Mammary epithelial cell (primary cell): ENCODE data around the gene NCBP2L.

Source experiments
- CTCF ChIP-seq, 2 donors: IDR thresholded peaks in 1 of 2; conservative IDR thresholded peaks in 1 of 2; 2 replicates each; pipeline ENCODE4 v1.5.1; 2011 to 2012; ENCODE audit warnings: inconsistent platforms in 2 of 2, low read length in 2 of 2, mild to moderate bottlenecking in 2 of 2, control low read depth in 1 of 2, low read depth in 1 of 2; ENCODE audit not compliant: insufficient read depth in 1 of 2; ENCODE audit errors: extremely low read depth in 1 of 2
- EZH2 ChIP-seq: IDR thresholded peaks from 2 replicates; pipeline ENCODE4 v1.6.1; 2012; ENCODE audit warnings: low read length, inconsistent platforms, borderline replicate concordance

- TF ChIP-seq EZH2 (no peak), CTCF (conservative IDR thresholded peaks at IDR 0.05 in 1 of 2, IDR thresholded peaks at IDR 0.05 in 1 of 2; ENCODE audit: extremely low read depth in 1 of 2, insufficient read depth in 1 of 2, low read depth in 1 of 2, low read length in 2 of 2) (peak in 1 of 2 donors; percentile 39)
Measured at GRCh38 chrX:107775734-107776511, 1.6 kb upstream of the NCBP2L start, which contains the start of gene TSC22D3.
